Thyroid gland (tissue), 4 donors: ENCODE measurements around the gene ADARB1.

ENCODE experiments used
- CTCF ChIP-seq, 6 experiments: fragments of 200-600 bp in 3 of 6; fragments of 450-650 bp in 3 of 6; sonication (generic) in 3 of 6; IDR thresholded peaks; one replicate each; pipeline ENCODE4 v1.5.1; 2016 to 2019; ENCODE audit warnings: antibody characterized with exemption in 6 of 6, mild to moderate bottlenecking in 2 of 6, inconsistent platforms in 1 of 6, moderate library complexity in 1 of 6
- POLR2A ChIP-seq, 2 donors: fragments of 450-650 bp; IDR thresholded peaks; one replicate each; pipeline ENCODE4 v1.6.1; 2017; ENCODE audit warnings: antibody characterized with exemption in 2 of 2, mild to moderate bottlenecking in 2 of 2, moderate library complexity in 1 of 2

- TF ChIP-seq POLR2A (IDR thresholded peaks at IDR 0.05) (no peak), CTCF (IDR thresholded peaks at IDR 0.05) (no peak)
These were observed 4.7 kb upstream of the ADARB1 start for GRCh38 chr21:45069711-45070110.
